Keratinocyte (primary cell): Measurements from ENCODE around the gene ZCCHC24. TPM values are rescaled to one million over a fixed set of nuclear protein-coding genes. Genes with fewer than 3 reads are reported as not detected.

ENCODE experiments used
- DNase-seq: peaks from one replicate; pipeline ENCODE4 v3.0.0-alpha.2; 2011; ENCODE audit warnings: low read depth, missing footprints, low spot score
- FAIRE-seq: peaks from 2 replicates; lab custom pipeline; 2011; peaks lifted over from hg19 to GRCh38; lab: Jason Lieb, UNC
- H2AFZ ChIP-seq: 2 replicates; pipeline ENCODE4 v1.6.0; 2012; ENCODE audit warnings: low read length, control low read depth, inconsistent platforms; ENCODE audit not compliant: control insufficient read depth
- H3K27ac ChIP-seq: 2 replicates; pipeline ENCODE4 v1.5.1; 2011; ENCODE audit warnings: low read length; ENCODE audit not compliant: control insufficient read depth, insufficient read depth
- H3K27me3 ChIP-seq: 3 replicates; pipeline ENCODE4 v1.6.0; 2011; ENCODE audit warnings: low read length; ENCODE audit not compliant: control insufficient read depth, insufficient read depth; ENCODE audit errors: extremely low read depth
- H3K36me3 ChIP-seq, 2 experiments: 2 replicates in 1 of 2; 3 replicates in 1 of 2; pipeline ENCODE4 v1.5.1; 2011; ENCODE audit warnings: low read length in 2 of 2, mild to moderate bottlenecking in 1 of 2; ENCODE audit not compliant: control insufficient read depth in 2 of 2, insufficient read depth in 2 of 2; ENCODE audit errors: extremely low read depth in 1 of 2
- H3K4me1 ChIP-seq: 3 replicates; pipeline ENCODE4 v1.5.1; 2011; ENCODE audit warnings: low read length; ENCODE audit not compliant: control insufficient read depth, insufficient read depth; ENCODE audit errors: extremely low read depth
- H3K4me2 ChIP-seq: 3 replicates; pipeline ENCODE4 v1.6.0; 2011; ENCODE audit warnings: low read depth, low read length; ENCODE audit not compliant: control insufficient read depth, insufficient read depth; ENCODE audit errors: extremely low read depth
- H3K4me3 ChIP-seq, 3 experiments: fragments of 200-600 bp in 1 of 3; sonication (generic) in 1 of 3; 2 replicates in 2 of 3; 3 replicates in 1 of 3; pipeline ENCODE4 v1.5.1; 2011 to 2016; ENCODE audit warnings: low read length in 3 of 3, mild to moderate bottlenecking in 3 of 3, control low read depth in 2 of 3, inconsistent platforms in 1 of 3, low read depth in 1 of 3, mixed read lengths in 1 of 3, mixed run types in 1 of 3, moderate library complexity in 1 of 3; ENCODE audit not compliant: control insufficient read depth in 2 of 3, insufficient read depth in 2 of 3; ENCODE audit errors: extremely low read depth in 1 of 3
- H3K79me2 ChIP-seq: 2 replicates; pipeline ENCODE4 v1.6.0; 2012; ENCODE audit warnings: low read length; ENCODE audit not compliant: control insufficient read depth, insufficient read depth
- H3K9ac ChIP-seq: 3 replicates; pipeline ENCODE4 v1.6.0; 2011; ENCODE audit warnings: low read length; ENCODE audit not compliant: control insufficient read depth, insufficient read depth; ENCODE audit errors: extremely low read depth
- H3K9me1 ChIP-seq: 3 replicates; pipeline ENCODE4 v1.6.0; 2011; ENCODE audit warnings: low read length; ENCODE audit not compliant: control insufficient read depth, insufficient read depth; ENCODE audit errors: extremely low read depth
- H3K9me3 ChIP-seq: 2 replicates; pipeline ENCODE4 v1.5.1; 2012; ENCODE audit warnings: low read depth, low read length; ENCODE audit not compliant: control insufficient read depth
- H4K20me1 ChIP-seq: 3 replicates; pipeline ENCODE4 v1.6.0; 2011; ENCODE audit warnings: low read length; ENCODE audit not compliant: control insufficient read depth, insufficient read depth; ENCODE audit errors: extremely low read depth
- EZH2 ChIP-seq: IDR thresholded peaks from one replicate; pipeline ENCODE4 v1.6.1; 2012; ENCODE audit warnings: inconsistent platforms, mild to moderate bottlenecking, low read length, moderate library complexity
- dilution Hi-C: fragments of 300-500 bp; cut with MboI; formaldehyde crosslinking; loops from one replicate; pipeline ENCODE4 v1.7.0; 2020; ENCODE audit warnings: low sequenced_read_pairs; ENCODE audit not compliant: extremely low pct_ligation_motif_present
- polyA plus RNA-seq, 5 experiments: library from polyadenylated mRNA; depleted of rRNA in 3 of 5; stranded (reverse) in 3 of 5; stranded (forward) in 1 of 5; unstranded in 1 of 5; fragments of >200 nt; gene quantifications; 1 replicate in 1 of 5; 2 replicates in 3 of 5; 3 replicates in 1 of 5; pipeline versions ENCODE4 v1.2.1 to v1.2.3, GENCODE V29; 2011 to 2012; ENCODE audit warnings: missing spikeins in 2 of 5, low read depth in 1 of 5, low replicate concordance in 1 of 5
- TF ChIP-seq, protein P1 (sequence below), 3 experiments: IDR thresholded peaks in 1 of 3; conservative IDR thresholded peaks in 1 of 3; optimal IDR thresholded peaks in 1 of 3; 2 replicates in 2 of 3; 3 replicates in 1 of 3; pipeline versions ENCODE3 to v1.5.1; 2011; ENCODE audit warnings: low read length in 3 of 3, mild to moderate bottlenecking in 3 of 3, moderate library complexity in 2 of 3, control low read depth in 1 of 3, inconsistent platforms in 1 of 3; ENCODE audit not compliant: insufficient read depth in 2 of 3; ENCODE audit errors: extremely low read depth in 1 of 3

The ZCCHC24 gene
- polyA plus RNA-seq, 1 donor (not counting 4 experiments of a cell fraction or from before 2014, with no cell fraction given), result 0.96 TPM

DNA sequence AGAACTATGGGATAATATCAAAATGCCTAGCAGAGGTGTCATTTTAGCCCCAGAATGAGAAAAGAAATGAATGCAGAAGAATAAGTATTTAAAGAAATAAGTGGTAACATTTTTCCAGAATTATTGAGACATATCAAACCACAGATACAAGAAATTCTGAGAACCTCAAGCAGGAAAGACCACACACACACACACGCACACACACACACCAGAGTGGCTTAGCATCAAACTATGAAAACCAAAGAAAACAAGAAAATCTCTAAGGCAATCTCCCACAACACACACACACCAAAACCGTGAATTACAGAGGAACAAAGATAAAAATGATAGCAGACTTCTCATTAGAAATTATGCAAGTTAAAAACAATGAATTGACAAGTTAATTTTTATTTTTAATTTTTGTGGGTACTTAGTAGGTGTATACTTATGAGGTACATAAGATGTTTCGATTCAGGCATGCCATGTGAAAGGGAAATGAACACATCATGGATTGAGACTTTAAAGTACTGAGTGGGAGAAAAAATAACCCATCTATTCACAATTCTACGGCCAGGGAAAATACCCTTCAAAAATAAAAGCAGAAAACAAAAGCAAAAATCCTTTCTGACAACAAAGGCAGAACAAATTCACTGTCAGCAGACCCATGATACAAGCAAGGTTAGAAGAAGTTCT, 83.6 kb downstream of the ZCCHC24 start:
- H3K4me3 ChIP-seq, result no peak overlapping the region
- no peaks in the 10 kb centered on the region for H3K36me3 ChIP-seq
- H3K9ac ChIP-seq, result no peak overlapping the region
- no peaks in the 10 kb centered on the region for H3K27me3 ChIP-seq
- H3K79me2 ChIP-seq, result no peaks in the 10 kb centered on the region
- no peak overlapping the region for H2AFZ ChIP-seq
- no peaks in the 10 kb centered on the region for H4K20me1 ChIP-seq
- no peak for DNase-seq
- H3K9me1 ChIP-seq, result no peaks in the 10 kb centered on the region
- no peak for FAIRE-seq
- no peaks in the 10 kb centered on the region for H3K4me1 ChIP-seq
- no peak overlapping the region for H3K4me2 ChIP-seq
- H3K27ac ChIP-seq, result no peak overlapping the region
- dilution Hi-C loops, result no loop called here
- H3K9me3 ChIP-seq, result no peaks in the 10 kb centered on the region
- TF ChIP-seq, protein P1, sequence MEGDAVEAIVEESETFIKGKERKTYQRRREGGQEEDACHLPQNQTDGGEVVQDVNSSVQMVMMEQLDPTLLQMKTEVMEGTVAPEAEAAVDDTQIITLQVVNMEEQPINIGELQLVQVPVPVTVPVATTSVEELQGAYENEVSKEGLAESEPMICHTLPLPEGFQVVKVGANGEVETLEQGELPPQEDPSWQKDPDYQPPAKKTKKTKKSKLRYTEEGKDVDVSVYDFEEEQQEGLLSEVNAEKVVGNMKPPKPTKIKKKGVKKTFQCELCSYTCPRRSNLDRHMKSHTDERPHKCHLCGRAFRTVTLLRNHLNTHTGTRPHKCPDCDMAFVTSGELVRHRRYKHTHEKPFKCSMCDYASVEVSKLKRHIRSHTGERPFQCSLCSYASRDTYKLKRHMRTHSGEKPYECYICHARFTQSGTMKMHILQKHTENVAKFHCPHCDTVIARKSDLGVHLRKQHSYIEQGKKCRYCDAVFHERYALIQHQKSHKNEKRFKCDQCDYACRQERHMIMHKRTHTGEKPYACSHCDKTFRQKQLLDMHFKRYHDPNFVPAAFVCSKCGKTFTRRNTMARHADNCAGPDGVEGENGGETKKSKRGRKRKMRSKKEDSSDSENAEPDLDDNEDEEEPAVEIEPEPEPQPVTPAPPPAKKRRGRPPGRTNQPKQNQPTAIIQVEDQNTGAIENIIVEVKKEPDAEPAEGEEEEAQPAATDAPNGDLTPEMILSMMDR (optimal IDR thresholded peaks at IDR 0.05 in 1 of 3, IDR thresholded peaks at IDR 0.05 in 1 of 3, conservative IDR thresholded peaks at IDR 0.05 in 1 of 3; ENCODE audit: extremely low read depth in 1 of 3, insufficient read depth in 2 of 3, low read length in 3 of 3), result no peak
- TF ChIP-seq EZH2, result no peak

DNA sequence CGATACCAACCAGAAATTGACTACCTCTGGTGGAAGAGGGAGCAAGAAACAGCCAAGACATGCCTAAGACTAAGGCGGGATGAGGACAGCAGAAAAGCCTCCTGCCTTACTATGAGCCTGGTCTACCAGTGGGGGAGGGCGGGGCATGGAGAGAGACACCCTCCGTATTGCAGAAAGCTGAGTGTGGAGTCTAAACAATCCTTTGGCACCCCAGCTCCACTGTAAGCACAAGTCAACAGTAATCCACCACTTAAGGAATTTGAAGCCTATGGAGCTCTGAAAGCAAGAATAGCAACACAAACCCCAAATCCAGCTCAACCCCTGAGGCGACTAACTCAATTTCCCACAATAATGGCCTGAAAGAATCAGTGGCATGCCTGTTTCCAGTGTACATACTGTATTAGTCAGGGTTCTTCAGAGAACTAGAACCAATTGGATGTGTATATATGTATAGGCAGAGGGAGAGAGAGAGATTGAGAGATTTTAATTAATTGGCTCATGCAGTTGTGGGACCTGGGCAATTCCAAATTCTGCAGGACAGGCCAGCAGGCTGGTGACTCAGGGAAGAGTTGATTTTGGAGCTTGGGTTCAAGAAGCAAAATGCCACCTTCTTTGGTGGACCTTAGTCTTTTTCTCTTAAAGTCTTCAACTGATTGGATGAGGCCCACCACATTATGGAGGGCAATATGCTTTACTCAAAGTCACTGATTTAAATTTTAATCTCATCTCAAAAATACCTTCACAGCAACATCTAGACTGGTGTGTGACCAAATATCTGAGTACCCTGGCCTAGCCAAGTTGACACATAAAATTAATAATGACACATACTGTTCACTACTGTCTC, 84.7 kb downstream of the ZCCHC24 start:
- no peaks in the 10 kb centered on the region for H3K36me3 ChIP-seq
- no peaks in the 10 kb centered on the region for H3K27me3 ChIP-seq
- no peak for TF ChIP-seq EZH2
- TF ChIP-seq, protein P1 (optimal IDR thresholded peaks at IDR 0.05 in 1 of 3, IDR thresholded peaks at IDR 0.05 in 1 of 3, conservative IDR thresholded peaks at IDR 0.05 in 1 of 3; ENCODE audit: extremely low read depth in 1 of 3, insufficient read depth in 2 of 3, low read length in 3 of 3), result no peak
- H4K20me1 ChIP-seq, result no peaks in the 10 kb centered on the region
- no peaks in the 10 kb centered on the region for H3K4me1 ChIP-seq
- H3K79me2 ChIP-seq, result no peaks in the 10 kb centered on the region
- no peak for FAIRE-seq
- no peak overlapping the region for H3K4me3 ChIP-seq
- no peak overlapping the region for H3K27ac ChIP-seq
- no peaks in the 10 kb centered on the region for H3K9me3 ChIP-seq
- H3K9me1 ChIP-seq, result no peaks in the 10 kb centered on the region
- dilution Hi-C loops, result no loop called here
- H3K9ac ChIP-seq, result no peak overlapping the region
- no peak overlapping the region for H3K4me2 ChIP-seq
- DNase-seq, result no peak
- no peak overlapping the region for H2AFZ ChIP-seq
